ENCODE measurements around the gene IL10RB.
A peak's percentile ranks its signal among the peaks of the same experiment; 100 is the strongest.
"Not testable (repeated sequence)": the region's sequence is repeated elsewhere in the genome, so short reads cannot be mapped to it uniquely, and the experiment has no call there.

The IL10RB gene

DNA sequence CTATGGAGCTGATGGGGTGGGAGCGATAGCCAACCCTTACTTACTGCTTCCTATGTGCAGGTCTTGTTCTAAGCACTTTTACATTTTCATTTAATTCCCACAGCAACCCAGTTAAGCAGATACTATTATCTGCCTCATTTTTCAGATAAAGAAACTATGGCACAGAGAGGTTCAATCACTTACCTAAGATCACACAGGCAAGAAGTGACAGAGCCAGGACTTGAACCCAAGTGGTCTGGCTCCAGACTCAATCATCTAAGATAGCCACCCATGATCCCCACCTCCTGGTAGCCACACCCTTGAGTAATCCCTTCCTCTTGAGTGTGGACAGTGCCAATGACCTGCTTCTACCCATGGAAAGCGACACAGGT lies 35.5 kb downstream of the IL10RB start:
- no peak for DNase-seq (ENCODE audit: low read depth in 3 of 3)

DNA sequence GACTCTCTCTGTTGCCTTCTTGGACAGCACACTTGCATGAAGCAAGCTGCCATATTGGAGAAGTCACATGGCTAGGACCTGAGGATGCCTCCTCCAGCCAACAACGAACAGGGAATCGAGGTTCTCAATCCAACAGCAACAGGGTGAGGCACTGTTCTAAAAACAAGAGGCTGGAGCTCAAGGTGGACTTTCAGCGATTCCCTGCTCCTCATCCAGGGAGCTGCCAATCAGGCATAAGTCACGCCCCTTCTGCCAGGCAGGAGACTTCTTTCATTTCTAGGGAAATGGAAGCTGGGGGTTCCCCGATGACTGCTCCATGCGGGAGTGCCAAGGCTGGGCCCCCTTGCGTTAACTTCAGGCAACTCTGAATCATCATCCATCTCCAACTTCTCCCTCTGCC lies 35.9 kb downstream of the IL10RB start:
- no peak for DNase-seq (ENCODE audit: low read depth in 3 of 3)

DNA sequence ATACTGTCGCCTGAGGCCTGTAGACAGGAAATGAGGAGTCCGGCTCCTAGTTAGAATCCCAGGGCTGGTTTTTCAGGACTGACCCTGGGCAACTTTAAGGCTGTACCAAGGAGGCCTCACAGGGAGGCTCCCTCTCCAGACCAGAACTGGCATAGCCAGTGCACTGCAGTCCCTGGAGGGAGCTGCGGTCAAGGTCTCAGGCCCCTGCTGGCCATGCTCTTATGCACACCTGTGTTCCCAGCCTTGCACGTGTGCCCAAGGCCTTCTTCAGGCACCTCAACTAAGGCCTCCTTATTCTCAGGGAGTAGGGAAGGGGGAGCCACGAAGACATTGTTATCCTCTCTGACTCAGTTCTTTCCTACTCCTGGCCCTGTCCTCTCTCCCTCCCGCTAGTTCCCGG lies 36.6 kb downstream of the IL10RB start:
- DNase-seq (ENCODE audit: low read depth in 3 of 3), result no peak

DNA sequence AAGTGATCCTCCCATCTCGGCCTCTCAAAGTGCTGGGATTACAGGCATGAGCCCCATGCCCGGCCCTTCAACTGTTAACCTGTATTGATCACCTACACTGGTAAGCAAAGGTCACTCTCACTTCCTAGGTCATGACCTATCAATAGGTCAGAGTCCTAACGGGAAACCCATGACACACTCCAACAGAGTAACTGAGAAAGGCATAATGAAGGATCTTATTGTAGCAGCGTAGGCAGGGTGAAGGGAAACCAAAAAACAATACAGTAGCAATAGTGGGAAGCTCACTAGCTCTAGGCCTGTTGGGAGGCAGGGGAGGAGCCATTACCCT lies 39.1 kb downstream of the IL10RB start:
- DNase-seq (ENCODE audit: low read depth in 3 of 3), result no peak

DNA sequence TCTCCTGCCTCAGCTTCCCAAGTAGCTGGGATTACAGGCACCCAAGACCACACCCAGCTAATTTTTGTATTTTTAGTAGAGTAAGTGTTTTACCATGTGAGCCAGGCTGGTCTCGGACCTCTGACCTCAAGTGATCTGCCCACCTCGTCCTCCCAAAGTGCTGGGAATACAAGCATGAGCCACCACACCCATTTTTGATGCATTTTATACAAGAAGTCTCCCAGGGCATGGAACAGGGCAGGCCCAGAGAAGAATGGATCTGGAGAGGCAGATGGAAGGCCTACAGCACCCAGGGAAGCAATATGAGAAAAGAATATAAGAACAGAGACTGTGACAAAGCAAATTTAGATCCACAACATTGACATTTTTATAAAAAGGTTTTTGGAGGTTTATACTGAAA lies 39.8 kb downstream of the IL10RB start:
- DNase-seq (ENCODE audit: low read depth in 3 of 3), result no peak

DNA sequence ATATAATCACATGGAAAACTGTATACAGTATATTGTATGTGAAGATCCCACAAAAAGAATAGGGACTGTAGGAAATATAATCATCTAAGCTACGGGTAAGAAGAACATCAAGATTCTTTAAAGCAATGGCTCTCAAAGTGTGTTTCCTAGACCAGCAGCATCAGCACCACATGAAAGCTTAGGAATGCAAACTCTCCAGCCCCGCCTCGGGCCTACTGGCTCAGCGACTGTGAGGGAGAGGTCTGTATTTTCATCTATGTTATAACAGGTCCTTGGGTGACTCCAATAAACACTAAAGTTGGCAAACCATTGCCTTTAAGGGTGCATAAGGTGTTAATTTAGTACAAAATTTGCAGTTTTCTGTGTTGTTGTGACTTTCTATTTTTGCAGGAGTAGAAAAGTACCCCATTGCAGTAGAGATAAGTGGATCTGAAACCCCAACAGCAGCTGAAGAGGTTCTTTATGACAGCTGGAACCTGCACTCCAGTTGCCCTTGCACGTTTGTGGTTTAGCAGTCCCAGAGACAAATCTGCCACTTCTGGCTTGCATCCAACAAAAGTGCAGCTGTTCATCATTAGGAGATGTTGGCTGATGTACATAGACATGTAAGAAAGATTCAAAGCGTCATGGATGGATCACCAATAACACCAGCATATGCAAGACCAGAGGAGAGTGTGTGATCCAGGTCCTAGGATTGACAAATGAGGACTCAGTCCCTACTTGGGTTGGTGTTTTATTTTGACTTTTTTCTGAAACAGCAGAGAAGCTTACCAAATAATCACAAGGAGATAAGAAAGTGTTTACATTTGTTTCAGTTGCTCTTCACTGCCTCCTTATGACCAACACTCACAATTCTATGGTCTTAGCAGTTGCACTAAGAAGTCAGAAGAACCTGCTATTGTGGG lies 42.7 kb downstream of the IL10RB start:
- DNase-seq (ENCODE audit: low read depth in 3 of 3), result no peak

DNA sequence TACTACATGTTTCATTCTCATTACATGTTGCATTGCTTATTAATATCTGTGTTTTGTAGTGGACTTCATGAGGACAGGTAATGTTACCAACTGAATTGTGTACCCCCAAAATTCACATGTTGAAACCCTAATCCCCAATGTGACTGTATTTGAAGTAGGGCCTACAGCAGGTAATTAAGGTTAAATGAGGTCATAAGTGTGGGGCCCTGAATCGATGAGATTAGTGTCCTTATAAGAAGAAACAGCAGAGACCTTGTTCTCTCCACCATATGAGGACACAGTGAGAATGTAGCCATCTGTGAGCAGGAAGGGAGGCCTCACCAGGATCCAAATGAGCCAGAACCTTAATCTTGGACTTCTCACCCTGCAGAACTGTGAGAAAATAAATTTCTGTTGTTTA lies 43.6 kb downstream of the IL10RB start:
- no peak for DNase-seq (ENCODE audit: low read depth in 3 of 3)

DNA sequence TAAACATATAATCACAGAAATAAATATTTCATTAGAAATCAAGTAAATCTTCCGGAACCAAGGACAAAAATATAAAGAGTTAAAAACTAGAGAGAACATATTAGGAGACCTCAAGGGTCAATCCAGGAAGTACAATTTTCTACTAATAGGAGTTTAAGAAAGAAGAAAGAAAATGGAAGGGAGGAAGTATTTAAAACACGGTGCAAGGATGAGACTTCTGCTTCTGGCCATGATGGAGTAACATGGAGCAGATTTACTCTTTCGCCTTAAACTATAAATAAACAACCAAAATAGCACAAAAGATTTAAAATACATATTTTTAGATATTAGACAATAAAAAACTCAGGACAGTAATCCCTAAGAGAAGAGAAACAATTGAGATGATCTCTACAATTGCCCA lies 46.0 kb downstream of the IL10RB start:
- no peak for DNase-seq (ENCODE audit: low read depth in 3 of 3)

DNA sequence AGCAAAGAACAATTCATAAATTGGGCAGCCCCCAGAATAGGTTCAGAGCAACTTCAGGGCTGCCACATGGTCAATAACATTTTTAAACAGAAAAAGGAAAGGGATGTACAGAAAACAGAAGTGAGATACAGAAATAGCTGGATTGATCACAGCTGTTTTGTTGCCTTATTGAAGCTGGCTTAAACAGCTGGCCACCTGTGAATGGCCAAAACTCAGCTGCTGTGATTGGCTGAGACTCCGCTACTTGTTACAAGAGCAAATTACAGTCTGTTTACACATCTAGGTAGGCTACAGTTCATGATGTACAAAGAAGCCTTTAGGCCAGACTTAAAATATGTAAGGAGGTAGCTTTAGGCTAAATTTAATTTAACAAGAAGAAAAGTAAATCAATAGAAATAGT lies 47.0 kb downstream of the IL10RB start:
- no peak for DNase-seq (ENCODE audit: low read depth in 3 of 3)

DNA sequence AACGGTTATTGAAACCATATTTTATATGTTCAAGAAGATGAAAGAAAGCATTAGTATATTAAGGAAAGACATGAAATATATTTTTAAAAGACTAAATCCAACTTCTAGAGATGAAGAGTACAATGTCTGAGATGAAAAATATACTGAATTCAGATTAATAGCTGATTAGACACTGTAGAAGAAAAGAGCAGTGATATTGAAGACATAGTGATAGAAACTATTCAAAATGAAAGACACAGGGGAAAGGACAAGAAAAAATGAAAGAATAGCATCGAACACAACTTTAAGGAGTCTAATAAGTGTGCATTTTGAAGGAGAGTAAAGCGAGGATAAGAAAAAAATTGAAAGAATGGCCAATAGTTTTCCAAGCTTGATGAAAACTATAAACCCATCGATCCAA lies 47.4 kb downstream of the IL10RB start:
- DNase-seq (ENCODE audit: low read depth in 3 of 3), result no peak

DNA sequence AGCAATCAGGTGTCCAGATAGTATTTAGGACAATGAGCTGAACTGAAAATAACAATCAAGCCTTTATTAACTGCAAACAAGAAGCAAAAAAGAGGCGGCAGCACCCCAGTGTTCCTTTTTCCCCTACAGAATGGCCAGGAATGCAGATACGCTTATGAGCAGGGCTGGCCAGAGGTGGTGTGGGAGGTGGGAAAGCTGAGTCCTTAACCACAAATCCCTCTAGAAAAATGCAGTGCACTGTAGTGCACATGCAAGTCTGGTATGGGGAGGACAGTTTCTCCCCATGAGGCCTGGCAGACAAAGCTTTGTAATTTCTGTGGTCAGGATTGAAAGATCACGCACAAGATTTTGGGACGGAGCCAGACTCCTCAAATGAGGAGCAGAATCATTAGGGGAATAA lies 47.9 kb downstream of the IL10RB start:
- no peak for DNase-seq (ENCODE audit: low read depth in 3 of 3)

DNA sequence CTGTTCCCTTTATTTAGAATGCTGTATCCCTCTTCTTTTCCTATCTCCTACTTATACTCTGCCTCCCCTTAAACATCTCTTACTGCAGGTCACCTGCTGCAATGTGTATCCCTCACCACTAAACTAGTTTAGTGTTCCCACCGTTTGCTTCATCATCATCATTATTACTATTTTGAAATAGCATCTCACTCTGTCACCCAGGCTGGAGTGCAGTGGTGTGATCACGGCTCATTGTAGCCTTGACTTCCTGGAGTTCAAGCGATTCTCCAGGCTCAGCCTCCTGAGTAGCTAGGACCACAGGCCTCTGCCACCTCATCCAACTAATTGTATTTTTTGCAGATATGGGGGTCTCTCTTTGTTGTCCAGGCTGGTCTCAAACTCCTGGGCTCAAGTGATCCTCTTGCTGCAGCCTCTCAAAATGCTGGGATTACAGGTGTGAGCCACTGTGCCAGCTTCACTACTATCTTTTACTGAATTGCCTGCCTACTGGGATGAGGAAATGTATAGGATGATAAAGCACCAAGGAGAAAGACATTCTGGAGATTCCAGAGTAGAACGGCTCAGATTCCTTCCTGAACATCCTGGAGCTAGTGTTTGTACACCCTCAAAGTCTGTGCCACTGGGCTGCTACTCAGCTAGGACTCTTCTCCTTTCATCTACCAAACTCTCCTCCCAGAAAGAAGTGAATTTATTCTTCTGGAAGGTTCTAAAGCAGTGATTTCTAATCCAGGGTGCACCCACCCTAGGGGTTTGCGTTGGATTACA lies 50.0 kb downstream of the IL10RB start:
- DNase-seq (ENCODE audit: low read depth in 3 of 3), result no peak

DNA sequence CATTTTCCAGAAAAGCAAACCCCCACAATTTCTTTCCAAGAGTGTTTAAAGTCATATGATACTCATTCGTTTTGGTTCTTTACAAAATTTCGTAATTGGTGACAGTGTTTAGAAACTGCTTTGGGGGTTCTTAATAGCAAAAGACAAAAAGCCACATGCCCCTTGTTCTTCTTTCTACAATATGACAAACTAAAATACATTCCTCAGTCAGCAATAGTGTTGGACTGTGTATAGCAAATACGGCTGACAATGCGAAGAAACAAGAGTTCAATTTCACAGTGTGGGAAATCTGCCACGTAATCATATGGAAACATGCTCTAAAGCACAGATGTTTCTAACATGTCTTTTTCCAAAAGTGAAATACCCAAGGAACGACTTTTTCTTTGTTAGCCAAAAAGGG lies 51.0 kb downstream of the IL10RB start:
- DNase-seq (ENCODE audit: low read depth in 3 of 3), result no peak

DNA sequence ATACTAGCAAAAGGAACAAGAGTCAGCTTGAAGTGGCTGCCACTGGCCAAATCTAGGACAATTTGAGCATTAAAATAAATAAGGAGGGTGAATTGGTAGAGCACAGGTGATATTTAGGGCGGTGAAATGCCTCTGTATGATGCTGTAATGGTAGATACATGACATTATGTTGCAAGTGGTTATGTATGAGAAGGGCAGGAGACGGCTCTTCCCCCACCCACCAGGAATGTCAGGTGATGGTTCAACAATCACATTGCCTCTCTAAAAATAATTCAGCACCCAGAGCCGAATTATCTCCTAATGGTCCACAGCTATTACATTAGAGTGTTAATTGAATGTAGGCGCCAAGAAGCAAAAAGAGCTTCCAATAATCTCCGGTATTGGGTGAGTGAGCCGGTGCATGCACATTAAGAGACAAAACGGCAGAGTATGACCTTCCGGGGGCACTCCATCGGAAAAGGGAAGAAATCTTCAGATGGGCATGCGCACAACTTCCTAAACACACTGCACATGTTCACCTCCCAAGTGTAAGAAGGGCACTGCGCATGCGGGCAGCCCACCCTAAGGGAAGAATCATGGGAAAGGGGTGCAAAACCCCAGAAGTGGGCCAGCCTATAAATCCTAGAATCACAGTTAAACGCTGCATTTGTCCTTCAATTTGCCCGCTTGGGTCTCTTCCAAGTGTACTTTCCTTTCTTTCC lies 51.8 kb downstream of the IL10RB start:
- DNase-seq (ENCODE audit: low read depth in 3 of 3), result no peak

DNA sequence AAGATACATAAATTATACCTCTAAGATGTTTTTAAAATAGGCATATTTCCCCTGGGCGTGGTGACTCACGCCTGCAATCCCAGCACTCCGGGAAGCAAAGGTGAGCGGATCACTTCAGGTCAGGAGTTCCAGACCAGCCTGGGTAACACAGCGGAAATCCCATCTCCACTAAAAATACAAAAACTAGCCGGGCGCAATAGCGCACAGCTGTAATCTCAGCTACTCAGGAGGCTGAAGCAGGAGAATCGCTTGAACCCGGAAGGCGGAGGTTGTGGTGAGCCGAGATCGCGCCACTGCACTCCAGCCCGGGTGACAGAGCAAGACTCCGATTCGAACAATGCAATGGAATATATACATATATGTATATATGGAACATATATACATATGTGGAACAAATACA lies 54.8 kb downstream of the IL10RB start:
- not testable (repeated sequence) for DNase-seq (ENCODE audit: low read depth in 3 of 3)

DNA sequence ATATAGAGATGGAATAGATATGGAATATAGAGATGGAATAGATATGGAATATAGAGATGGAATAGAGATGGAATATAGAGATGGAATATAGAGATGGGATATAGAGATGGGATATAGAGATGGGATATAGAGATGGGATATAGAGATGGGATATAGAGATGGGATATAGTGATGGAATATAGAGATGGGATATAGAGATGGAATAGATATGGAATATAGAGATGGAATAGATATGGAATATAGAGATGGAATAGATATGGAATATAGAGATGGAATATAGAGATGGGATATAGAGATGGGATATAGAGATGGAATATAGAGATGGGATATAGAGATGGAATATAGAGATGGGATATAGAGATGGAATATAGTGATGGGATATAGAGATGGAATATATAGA lies 57.4 kb downstream of the IL10RB start:
- DNase-seq (ENCODE audit: low read depth in 3 of 3), result not testable (repeated sequence)

DNA sequence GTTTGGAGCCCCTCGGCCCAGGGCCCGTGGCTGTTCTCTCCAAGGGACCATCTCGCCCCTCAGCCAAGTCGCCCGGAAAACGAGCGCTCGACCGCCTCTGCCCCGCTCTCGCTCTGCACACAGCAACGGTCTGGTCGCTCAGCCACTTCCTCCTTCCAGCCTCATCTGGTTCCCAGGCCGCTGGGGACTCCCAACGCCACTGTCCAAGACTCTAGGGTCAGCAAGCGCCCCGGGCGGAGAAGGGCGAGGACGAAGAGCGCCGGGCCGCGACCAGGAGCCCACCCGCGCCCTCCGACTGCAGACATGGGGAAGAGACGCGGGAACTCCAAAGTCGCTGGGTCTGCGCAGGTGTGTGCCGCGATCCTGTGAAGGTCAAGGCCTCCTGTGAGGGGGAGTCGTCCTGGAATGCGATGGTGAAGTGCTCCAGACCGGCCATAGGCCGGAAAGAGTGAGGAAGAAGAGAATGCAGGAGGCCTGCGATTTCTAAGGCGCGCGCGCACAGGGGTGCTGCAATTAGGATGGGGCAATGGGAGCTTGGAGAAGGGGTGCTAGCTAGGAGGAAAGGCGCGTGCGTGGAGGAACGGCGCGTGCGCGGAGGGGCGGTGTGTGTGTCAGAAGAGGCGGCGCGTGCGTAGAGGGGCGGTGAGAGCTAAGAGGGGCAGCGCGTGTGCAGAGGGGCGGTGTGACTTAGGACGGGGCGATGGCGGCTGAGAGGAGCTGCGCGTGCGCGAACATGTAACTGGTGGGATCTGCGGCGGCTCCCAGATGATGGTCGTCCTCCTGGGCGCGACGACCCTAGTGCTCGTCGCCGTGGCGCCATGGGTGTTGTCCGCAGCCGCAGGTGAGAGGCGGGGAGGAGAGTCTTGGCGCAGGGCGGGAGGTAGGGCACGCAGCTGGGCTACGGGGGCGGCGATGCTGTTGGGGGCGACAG lies 58.4 kb downstream of the IL10RB start, which contains the start of gene IFNAR1:
TSS of gene IFNAR1 (plus strand) at position 680 of the 931 bp plus-strand sequence. CDS start at position 766, 86 bp downstream.
- peak; percentile 96 to 99 (median 98) for DNase-seq (ENCODE audit: low read depth in 3 of 3)

DNA sequence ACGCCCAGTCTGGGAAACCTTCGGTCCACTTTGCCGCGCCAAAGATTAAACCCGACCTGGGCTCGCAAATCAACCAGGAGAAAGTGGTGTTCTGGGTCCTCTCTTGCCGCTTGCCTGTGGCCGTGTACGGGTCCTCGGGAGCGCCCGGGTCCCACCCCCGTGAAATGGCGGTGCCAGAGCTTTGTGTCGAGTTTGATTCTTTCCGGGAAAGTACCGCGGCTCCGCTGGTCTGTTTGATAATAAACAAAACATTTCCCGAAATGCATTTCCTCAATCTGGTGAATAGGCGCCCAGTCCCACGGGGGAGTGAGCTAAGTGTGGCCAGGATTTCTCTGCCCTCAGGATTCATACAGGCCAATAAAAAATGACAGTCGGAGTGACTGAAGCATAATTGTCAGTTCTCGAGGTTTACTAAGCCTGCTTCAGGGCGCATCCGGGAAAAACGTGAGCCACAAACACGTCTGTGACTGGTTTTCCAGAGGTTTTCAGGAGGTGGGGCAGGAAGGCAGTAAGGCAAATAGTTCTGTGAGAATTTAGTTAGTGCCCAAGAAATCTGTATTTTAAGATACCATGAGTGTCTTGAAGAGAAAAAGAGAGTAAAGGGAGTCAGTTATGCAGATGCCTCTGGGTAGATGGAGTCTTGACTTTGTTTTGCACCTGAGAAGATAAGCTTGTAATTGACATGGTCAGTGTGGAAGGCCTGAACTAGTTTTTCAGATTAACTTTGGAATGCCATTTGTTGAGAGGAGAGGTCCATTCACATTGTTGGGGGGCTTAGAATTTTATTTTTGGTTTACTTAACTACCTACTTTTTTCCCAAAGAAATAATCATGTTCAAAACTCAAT lies 59.3 kb downstream of the IL10RB start:
- peak; percentile 51 to 65 (median 55) for DNase-seq (ENCODE audit: low read depth in 3 of 3)

DNA sequence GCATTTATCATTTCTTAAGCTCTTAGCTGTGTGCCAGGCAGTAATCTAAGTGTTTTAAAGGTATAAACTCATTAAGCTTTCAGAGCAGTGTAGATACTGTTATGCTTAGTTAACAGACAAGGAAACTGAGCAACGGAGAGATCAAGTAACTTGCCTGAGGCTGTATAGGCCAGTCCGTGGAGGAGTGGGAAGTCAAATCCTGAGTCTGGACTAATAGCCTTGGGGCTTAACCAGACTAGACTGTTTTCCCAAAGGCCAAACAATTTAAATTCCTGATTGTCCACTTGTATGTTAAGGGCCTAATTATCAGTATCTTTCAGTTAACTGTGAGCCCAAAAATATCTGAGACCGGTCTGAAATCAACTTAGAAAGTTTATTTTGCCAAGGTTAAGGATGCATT lies 61.2 kb downstream of the IL10RB start:
- DNase-seq (ENCODE audit: low read depth in 3 of 3), result no peak

DNA sequence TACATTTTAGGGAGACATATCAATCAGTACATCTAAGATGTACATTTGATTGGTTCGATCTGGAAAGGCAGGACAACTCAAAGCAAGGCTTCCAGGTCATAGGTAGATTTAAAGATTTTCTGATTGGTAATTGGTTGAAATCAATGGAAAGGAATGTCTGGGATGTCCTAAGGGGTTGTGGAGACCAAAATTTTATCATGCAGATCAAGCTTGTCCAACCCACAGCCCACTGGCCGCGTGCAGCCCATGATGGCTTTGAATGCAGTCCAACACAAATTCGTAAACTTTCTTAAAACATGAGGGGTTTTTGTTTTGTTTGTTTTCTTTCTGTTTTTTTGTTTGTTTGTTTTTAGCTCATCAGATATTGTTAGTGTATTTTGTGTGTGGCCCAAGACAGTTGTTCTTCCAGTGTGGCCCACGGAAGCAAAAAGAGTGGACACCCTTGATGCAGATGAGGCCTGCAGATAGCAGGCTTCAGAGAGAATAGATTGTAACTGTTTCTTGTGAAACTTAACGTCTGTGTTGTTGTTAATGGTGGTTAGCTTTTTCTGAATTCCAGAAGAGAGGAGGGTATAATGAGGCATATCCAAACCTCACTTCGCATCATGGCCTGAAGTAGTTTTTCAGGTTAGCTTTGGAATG lies 61.7 kb downstream of the IL10RB start:
- DNase-seq (ENCODE audit: low read depth in 3 of 3), result no peak
